Measurements from ENCODE around the gene TLCD5.

Gene TLCD5

GRCh38 chr11:120289426-120289825 is 35.7 kb upstream of the TLCD5 start:
- Histone ChIP-seq H3K4me2 (ENCODE audit: low read length) (no peak overlapping the region), H3K4me3 (ENCODE audit: low read depth, low read length) (no peak overlapping the region), H3K36me3 (ENCODE audit: control insufficient read depth in 1 of 2, insufficient read depth in 2 of 2, low read length in 2 of 2) (no peaks in the 10 kb centered on the region), H2BK5ac (ENCODE audit: low read depth, low read length, poor library complexity) (peak overlapping the region; percentile 35), H3K27ac (ENCODE audit: low read depth, low read length) (no peak overlapping the region), H2AK5ac (ENCODE audit: low read length) (peak overlapping the region; percentile 88), H3K9me3 (ENCODE audit: insufficient read depth, low read depth, low read length) (no peaks in the 10 kb centered on the region), H3K4me1 (ENCODE audit: control insufficient read depth in 1 of 2, insufficient read depth in 2 of 2, low read length in 2 of 2) (peaks cover 0 to 3% of the 10 kb centered on the region in 2 experiments), H3K27me3 (ENCODE audit: insufficient read depth, low read length) (no peaks in the 10 kb centered on the region), H4K91ac (ENCODE audit: low read depth, low read length) (peak overlapping the region; percentile 63), H3K79me2 (ENCODE audit: control insufficient read depth, insufficient read depth, low read length, poor library complexity) (no peaks in the 10 kb centered on the region), H3K4ac (ENCODE audit: low read depth, low read length) (no peak overlapping the region), H3K14ac (ENCODE audit: low read length) (peak overlapping the region; percentile 47), H2BK120ac (ENCODE audit: insufficient read depth, low read length, poor library complexity) (no peak overlapping the region), H4K8ac (ENCODE audit: low read depth, low read length) (no peak overlapping the region), H2BK12ac (ENCODE audit: low read length) (peak overlapping the region; percentile 88), H4K12ac (ENCODE audit: low read depth, low read length) (no peak overlapping the region), H3K79me1 (ENCODE audit: low read length) (peaks cover 8% of the 10 kb centered on the region), H2AFZ (ENCODE audit: insufficient read depth, low read length, poor library complexity) (no peak overlapping the region), H3K9ac (ENCODE audit: low read length) (no peak overlapping the region), H3K18ac (ENCODE audit: low read length) (no peak overlapping the region), H3K23ac (ENCODE audit: low read length) (no peak overlapping the region)
- WGBS (ENCODE audit: extremely low coverage, insufficient coverage, insufficient read length), result no CpG with 5 or more reads among the region's 9 CpGs
- DNase-seq, result no peak

- DNase-seq, result no peak
- H2BK5ac ChIP-seq (ENCODE audit: low read depth, low read length, poor library complexity), result no peak overlapping the region
- H2BK120ac ChIP-seq (ENCODE audit: insufficient read depth, low read length, poor library complexity), result peak overlapping the region; percentile 54
- no peak overlapping the region for H3K4ac ChIP-seq (ENCODE audit: low read depth, low read length)
- H2BK12ac ChIP-seq (ENCODE audit: low read length), result no peak overlapping the region
- no peak overlapping the region for H2AK5ac ChIP-seq (ENCODE audit: low read length)
- H3K79me1 ChIP-seq (ENCODE audit: low read length), result peaks cover 8% of the 10 kb centered on the region
- no peaks in the 10 kb centered on the region for H3K79me2 ChIP-seq (ENCODE audit: control insufficient read depth, insufficient read depth, low read length, poor library complexity)
- H3K9me3 ChIP-seq (ENCODE audit: insufficient read depth, low read depth, low read length), result no peaks in the 10 kb centered on the region
- no peak overlapping the region for H3K14ac ChIP-seq (ENCODE audit: low read length)
- H4K12ac ChIP-seq (ENCODE audit: low read depth, low read length), result no peak overlapping the region
- H4K91ac ChIP-seq (ENCODE audit: low read depth, low read length), result no peak overlapping the region
- H3K4me2 ChIP-seq (ENCODE audit: low read length), result no peak overlapping the region
- H3K36me3 ChIP-seq (ENCODE audit: control insufficient read depth in 1 of 2, insufficient read depth in 2 of 2, low read length in 2 of 2), result no peaks in the 10 kb centered on the region
- H2AFZ ChIP-seq (ENCODE audit: insufficient read depth, low read length, poor library complexity), result no peak overlapping the region
- H4K8ac ChIP-seq (ENCODE audit: low read depth, low read length), result no peak overlapping the region
- H3K23ac ChIP-seq (ENCODE audit: low read length), result no peak overlapping the region
- no CpG with 5 or more reads among the region's 3 CpGs for WGBS (ENCODE audit: extremely low coverage, insufficient coverage, insufficient read length)
- no peak overlapping the region for H3K4me3 ChIP-seq (ENCODE audit: low read depth, low read length)
- no peaks in the 10 kb centered on the region for H3K27me3 ChIP-seq (ENCODE audit: insufficient read depth, low read length)
- H3K4me1 ChIP-seq (ENCODE audit: control insufficient read depth in 1 of 2, insufficient read depth in 2 of 2, low read length in 2 of 2), result peaks cover 0 to 3% of the 10 kb centered on the region in 2 experiments
- H3K9ac ChIP-seq (ENCODE audit: low read length), result no peak overlapping the region
- H3K18ac ChIP-seq (ENCODE audit: low read length), result no peak overlapping the region
- H3K27ac ChIP-seq (ENCODE audit: low read depth, low read length), result no peak overlapping the region
Observed at GRCh38 chr11:120290956-120291355, 34.1 kb upstream of the TLCD5 start.

GRCh38 chr11:120293038-120293800 is 31.9 kb upstream of the TLCD5 start:
- Histone ChIP-seq H4K91ac (ENCODE audit: low read depth, low read length) (peak overlapping the region; percentile 52), H3K18ac (ENCODE audit: low read length) (no peak overlapping the region), H3K14ac (ENCODE audit: low read length) (no peak overlapping the region), H2BK5ac (ENCODE audit: low read depth, low read length, poor library complexity) (no peak overlapping the region), H3K4me3 (ENCODE audit: low read depth, low read length) (no peak overlapping the region), H3K4me2 (ENCODE audit: low read length) (no peak overlapping the region), H2BK120ac (ENCODE audit: insufficient read depth, low read length, poor library complexity) (peak overlapping the region; percentile 77), H3K23ac (ENCODE audit: low read length) (no peak overlapping the region), H4K8ac (ENCODE audit: low read depth, low read length) (no peak overlapping the region), H2AK5ac (ENCODE audit: low read length) (no peak overlapping the region), H3K36me3 (ENCODE audit: control insufficient read depth in 1 of 2, insufficient read depth in 2 of 2, low read length in 2 of 2) (no peaks in the 10 kb centered on the region), H3K79me2 (ENCODE audit: control insufficient read depth, insufficient read depth, low read length, poor library complexity) (no peaks in the 10 kb centered on the region), H3K27ac (ENCODE audit: low read depth, low read length) (no peak overlapping the region), H4K12ac (ENCODE audit: low read depth, low read length) (no peak overlapping the region), H3K4ac (ENCODE audit: low read depth, low read length) (no peak overlapping the region), H2AFZ (ENCODE audit: insufficient read depth, low read length, poor library complexity) (no peak overlapping the region), H2BK12ac (ENCODE audit: low read length) (no peak overlapping the region), H3K79me1 (ENCODE audit: low read length) (peaks cover 8% of the 10 kb centered on the region), H3K9me3 (ENCODE audit: insufficient read depth, low read depth, low read length) (no peaks in the 10 kb centered on the region), H3K9ac (ENCODE audit: low read length) (no peak overlapping the region), H3K4me1 (ENCODE audit: control insufficient read depth in 1 of 2, insufficient read depth in 2 of 2, low read length in 2 of 2) (no peaks in the 10 kb centered on the region), H3K27me3 (ENCODE audit: insufficient read depth, low read length) (no peaks in the 10 kb centered on the region)
- no CpG with 5 or more reads among the region's 5 CpGs for WGBS (ENCODE audit: extremely low coverage, insufficient coverage, insufficient read length)
- peak in 1 of 2 donors; percentile 52 for DNase-seq

- Histone ChIP-seq H3K23ac (ENCODE audit: low read length) (no peak overlapping the region), H2BK12ac (ENCODE audit: low read length) (no peak overlapping the region), H3K14ac (ENCODE audit: low read length) (no peak overlapping the region), H3K4me1 (ENCODE audit: control insufficient read depth in 1 of 2, insufficient read depth in 2 of 2, low read length in 2 of 2) (no peaks in the 10 kb centered on the region), H4K91ac (ENCODE audit: low read depth, low read length) (peak overlapping the region; percentile 52), H2AK5ac (ENCODE audit: low read length) (no peak overlapping the region), H3K27ac (ENCODE audit: low read depth, low read length) (no peak overlapping the region), H3K18ac (ENCODE audit: low read length) (no peak overlapping the region), H3K36me3 (ENCODE audit: control insufficient read depth in 1 of 2, insufficient read depth in 2 of 2, low read length in 2 of 2) (no peaks in the 10 kb centered on the region), H3K4ac (ENCODE audit: low read depth, low read length) (no peak overlapping the region), H3K4me2 (ENCODE audit: low read length) (no peak overlapping the region), H3K9me3 (ENCODE audit: insufficient read depth, low read depth, low read length) (no peaks in the 10 kb centered on the region), H3K4me3 (ENCODE audit: low read depth, low read length) (no peak overlapping the region), H3K79me1 (ENCODE audit: low read length) (peaks cover 8% of the 10 kb centered on the region), H3K27me3 (ENCODE audit: insufficient read depth, low read length) (no peaks in the 10 kb centered on the region), H4K8ac (ENCODE audit: low read depth, low read length) (no peak overlapping the region), H3K9ac (ENCODE audit: low read length) (no peak overlapping the region), H2BK5ac (ENCODE audit: low read depth, low read length, poor library complexity) (no peak overlapping the region), H3K79me2 (ENCODE audit: control insufficient read depth, insufficient read depth, low read length, poor library complexity) (no peaks in the 10 kb centered on the region), H4K12ac (ENCODE audit: low read depth, low read length) (no peak overlapping the region), H2AFZ (ENCODE audit: insufficient read depth, low read length, poor library complexity) (no peak overlapping the region), H2BK120ac (ENCODE audit: insufficient read depth, low read length, poor library complexity) (peak overlapping the region; percentile 40)
- no CpG with 5 or more reads among the region's 5 CpGs for WGBS (ENCODE audit: extremely low coverage, insufficient coverage, insufficient read length)
- peak; percentile 17 to 73 for DNase-seq
Observed at GRCh38 chr11:120294096-120294495, 31.0 kb upstream of the TLCD5 start.

All from trophoblast cell (in vitro differentiated cells and primary cell).